NCI-H748 treated with DMSO at 0.1 percent for 48 hours (cell line): ENCODE results near the gene TSPAN15.
"Not testable (repeated sequence)": the region's sequence is repeated elsewhere in the genome, so short reads cannot be mapped to it uniquely, and the experiment has no call there.

Experiments
- DNase-seq: peaks from one replicate; lab custom pipeline; 2025; lab: John Stamatoyannopoulos, UW

TSPAN15 gene

DNA sequence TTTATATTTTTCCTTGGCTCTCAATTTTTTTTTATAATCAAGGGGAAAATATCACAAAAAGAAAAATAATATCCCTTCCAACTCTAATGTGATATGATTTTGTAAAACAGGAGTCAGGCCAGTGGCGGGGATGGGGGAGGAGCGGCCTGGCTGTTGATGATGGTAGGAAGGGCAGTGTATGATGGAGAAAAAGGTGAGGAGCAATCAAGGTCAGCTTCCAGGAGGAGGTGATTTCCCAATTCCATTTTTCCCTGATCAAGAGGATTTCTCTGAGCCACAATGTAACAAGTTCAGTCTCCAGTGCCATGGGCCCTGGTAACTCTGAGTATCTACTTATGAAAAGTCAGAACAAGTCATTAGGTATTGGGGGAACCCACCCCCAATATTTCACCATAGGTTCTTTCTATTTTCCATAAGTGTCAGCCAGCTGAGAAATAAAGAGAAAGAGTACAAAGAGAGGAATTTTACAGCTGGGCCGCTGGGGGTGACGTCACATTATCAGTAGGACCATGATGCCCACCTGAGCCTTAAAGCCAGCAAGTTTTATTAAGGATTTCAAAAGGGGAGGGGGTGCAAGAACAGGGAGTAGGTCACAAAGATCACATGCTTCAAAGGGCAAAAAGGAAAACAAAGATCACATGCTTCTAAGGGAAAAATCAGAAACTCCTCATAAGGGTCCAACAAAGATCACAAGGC lies 37.0 kb downstream of the TSPAN15 start:
- not testable (repeated sequence) for DNase-seq

DNA sequence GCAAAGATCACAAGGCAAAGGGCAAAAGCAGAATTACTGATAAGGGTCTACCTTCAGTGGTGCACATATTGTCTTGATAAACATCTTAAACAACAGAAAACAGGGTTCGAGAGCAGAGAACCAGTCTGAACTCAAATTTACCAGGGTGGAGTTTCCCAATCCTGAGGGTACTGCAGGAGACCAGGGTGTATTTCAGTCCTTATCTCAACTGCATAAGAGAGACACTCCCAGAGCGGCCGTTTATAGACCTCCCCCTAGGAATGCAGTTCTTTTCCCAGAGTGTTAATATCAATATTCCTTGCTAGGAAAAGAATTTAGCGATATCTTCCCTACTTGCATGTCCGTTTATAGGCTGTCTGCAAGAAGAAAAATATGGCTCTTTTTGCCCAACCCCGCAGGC lies 37.6 kb downstream of the TSPAN15 start:
- not testable (repeated sequence) for DNase-seq

DNA sequence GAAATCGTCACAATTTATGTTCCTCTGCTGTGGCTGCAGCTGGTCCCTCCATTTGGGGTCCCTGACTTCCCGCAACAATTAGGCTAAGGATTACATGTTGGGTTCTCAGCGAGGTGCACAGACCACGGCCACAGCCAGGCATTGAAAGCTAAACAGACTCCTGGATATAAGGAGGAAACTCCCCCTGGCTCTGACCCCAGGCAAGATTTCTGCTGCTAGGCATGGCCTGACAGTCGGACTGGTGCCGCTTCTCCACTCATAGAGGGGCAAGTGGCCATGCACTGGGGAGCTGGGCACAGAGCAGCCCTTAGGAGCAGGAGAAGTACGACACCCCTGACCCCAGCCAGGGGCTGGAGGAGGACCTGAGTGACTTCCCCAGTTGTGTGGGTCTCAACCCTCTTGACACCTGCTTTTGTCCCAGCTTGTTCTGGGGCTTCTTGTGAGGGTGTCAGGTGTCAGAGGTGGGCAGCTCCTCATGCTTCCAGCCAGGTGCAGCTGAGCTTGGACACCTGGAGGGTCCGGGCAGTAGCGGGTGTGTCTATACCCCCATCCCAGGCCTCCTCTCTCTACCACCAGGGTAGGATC lies 38.3 kb downstream of the TSPAN15 start:
- DNase-seq: no peak

DNA sequence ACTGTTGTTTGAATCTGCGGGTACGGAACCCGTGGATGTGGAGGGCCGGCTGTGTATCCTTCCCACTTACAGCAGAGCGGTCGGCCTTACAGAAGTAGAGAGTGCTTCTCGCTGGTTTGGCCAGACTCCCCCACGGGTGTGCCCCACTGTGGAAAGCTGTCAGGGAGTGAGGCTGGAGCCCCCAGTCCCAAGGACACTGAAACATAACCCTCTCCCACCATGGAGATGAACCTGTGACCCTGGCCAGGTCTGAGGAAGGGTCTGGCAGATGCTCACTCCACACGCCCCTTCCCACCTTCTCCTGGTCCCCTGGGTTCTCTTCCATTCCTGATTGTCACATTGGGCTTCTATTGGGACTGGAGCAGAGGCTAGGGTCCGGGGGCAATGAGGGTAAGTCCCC lies 39.6 kb downstream of the TSPAN15 start:
- DNase-seq: no peak

DNA sequence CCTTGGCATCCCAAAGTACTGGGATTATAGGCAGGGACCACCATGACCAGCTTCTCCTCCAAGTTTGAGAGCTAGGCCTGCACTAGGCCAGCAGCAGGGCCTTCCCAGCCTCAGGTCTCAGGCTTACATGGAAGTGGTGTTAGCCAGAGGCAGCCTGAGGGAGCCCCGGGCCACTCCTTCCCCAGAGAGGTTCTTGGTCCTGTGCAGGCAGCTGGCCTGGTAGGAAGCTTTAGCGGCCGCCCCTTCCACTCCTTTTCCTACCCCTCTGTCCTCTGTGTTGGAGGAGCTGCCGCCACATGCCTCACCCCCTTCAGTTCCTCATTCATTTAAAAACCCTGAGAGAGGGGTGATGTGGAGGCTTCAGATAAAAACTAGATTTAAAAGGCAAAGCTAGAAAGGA lies 40.3 kb downstream of the TSPAN15 start:
- no peak for DNase-seq

- no peak for DNase-seq
Observed at GRCh38 chr10:69492091-69492745, 41.0 kb downstream of the TSPAN15 start.

GRCh38 chr10:69492746-69493462 lies 41.6 kb downstream of the TSPAN15 start:
- no peak for DNase-seq

DNA sequence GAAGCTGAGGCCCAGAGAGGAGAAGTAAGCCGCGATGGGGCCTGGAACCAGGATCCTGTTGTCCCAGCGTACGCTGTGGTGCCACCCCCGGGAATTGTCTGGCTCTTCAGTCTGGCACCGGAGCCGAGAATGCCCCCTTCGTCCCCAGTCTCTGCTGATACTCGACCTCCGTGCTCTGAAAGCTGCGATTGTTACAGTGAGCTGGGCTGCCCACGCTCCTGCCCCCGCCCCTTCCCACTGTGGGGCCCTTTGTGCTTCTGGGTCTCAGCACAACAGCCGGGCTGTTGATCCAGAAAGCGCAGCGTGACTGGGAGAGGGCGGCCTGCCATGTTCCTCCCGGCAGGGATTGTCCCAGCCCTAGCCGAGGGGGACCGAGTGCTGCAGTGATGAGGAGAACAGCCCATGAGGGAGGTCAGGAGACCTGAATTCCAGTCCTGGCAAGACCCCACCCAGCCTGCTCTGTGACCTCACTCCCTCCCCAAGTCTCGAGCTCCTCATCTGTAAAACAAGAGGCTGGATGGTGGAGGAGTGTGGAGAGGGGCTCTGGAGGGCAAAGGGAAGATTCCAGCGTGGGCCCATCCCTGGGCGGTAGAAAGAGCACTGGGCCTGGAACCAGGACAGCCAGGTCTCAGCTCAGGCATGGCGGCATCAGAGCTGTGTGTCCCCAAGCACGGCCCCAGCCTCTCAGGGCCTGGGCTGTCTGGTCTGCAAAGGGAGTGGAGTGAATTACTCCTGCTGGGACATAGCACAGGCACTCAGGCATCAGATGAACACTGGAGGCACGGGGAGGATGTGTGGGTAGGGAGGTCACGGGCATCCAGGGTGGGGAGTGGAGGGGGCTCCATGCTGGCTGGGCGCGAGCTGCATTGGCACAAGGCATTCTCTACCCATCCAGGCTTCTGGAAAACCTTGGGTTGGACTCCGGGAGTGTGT lies 43.6 kb downstream of the TSPAN15 start:
- DNase-seq: no peak

DNA sequence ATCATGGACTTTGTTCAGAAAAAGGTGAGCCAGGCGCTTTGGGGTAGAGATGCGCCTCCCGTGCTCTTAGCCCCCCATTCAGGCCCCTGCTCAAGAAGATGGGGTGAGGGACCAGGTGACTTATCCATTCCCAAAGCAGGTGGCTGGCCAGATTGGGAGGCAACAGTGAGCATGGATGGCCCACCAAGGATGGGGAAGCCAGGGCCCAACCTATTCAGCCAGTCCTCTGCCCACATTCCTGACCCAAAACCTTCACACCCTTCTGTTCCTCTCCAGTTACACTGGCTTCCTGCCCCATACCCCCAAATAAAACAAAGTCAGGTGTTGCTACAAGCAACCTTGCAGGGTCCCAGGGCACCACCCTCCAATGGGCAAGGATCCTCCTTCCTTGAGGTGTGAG lies 44.4 kb downstream of the TSPAN15 start:
- DNase-seq: no peak

- DNase-seq: no peak
Observed at GRCh38 chr10:69496352-69497230, 45.3 kb downstream of the TSPAN15 start.

GRCh38 chr10:69497231-69497561 lies 45.9 kb downstream of the TSPAN15 start:
- DNase-seq: no peak

GRCh38 chr10:69497611-69498390 lies 46.5 kb downstream of the TSPAN15 start:
- DNase-seq: no peak

GRCh38 chr10:69498711-69499471 lies 47.6 kb downstream of the TSPAN15 start:
- no peak for DNase-seq

DNA sequence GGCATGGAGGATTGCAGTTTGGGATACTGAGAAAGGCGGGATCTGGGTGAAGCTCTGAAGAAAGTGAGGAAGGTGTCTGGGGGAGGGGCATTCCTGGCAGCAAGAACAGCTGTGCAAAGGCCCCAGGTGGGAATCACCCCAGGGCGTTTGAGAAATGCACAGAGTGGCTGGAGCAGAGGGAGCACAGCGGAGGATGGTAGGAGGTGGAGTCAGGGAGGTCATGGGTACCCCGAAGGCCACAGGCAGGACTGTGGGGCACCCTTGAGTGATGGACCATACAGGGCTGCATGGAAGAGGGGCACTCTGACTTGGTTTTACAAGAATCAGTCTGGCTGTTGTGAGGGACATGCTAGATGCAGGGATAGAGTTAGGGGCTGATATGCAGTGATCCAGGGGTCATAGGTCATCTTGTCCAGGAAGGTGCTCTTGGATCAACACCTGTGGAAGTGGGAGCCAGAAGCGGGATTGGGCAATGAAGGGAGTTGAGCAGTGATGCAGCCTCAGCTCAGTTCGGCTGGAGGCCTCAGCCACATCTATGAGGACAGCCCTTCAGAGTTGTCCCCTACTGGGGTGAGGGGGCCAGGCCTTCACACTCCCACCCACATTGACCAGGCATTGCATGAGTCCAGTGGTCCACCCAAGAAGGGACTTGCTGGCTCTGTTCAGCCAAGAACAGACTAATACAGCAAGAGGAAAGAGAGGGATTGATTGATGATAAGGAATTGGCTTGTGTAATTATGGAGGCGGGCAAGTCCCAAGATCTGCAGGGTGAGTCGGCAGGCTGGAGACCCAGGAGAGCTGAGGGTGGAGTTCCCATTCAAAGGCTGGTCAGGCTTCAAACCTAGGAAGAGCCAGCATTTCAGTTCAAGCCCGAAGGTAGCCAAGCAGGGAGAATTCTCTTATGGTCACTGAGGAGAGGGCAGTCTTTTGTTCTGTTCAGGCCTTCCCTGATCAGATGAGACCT lies 48.7 kb downstream of the TSPAN15 start:
- no peak for DNase-seq

- no peak for DNase-seq
Observed at GRCh38 chr10:69500864-69501468, 49.7 kb downstream of the TSPAN15 start.

DNA sequence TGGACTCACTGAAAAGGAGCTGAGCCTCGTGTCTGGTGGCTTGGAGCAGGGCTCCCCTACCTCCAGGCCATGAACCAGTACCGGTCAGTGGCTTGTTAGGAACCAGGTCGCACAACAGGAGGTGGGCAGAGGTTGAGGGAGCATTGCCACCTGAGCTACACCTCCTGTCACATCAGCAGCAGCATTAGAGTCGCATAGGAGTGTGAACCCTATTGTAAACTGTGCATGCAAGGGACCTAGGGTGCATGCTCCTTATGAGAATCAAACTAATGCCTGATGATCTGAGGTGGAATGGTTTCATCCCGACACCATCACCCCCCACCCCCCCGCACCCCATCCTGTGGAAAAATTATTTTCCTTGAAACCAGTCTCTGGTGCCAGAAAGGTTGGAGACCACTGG lies 50.4 kb downstream of the TSPAN15 start:
- no peak for DNase-seq

- DNase-seq: no peak
Observed at GRCh38 chr10:69502589-69502988, 51.3 kb downstream of the TSPAN15 start.
